DND-41 (cell line): ENCODE data around the gene DHCR7.

Experiments used
- EZH2 ChIP-seq: IDR thresholded peaks from 3 replicates; pipeline ENCODE4 v1.6.1; 2012; ENCODE audit warnings: borderline replicate concordance, low read depth, mild to moderate bottlenecking, moderate library complexity, low read length, inconsistent platforms; ENCODE audit not compliant: severe bottlenecking
- TF ChIP-seq, protein P1 (sequence below): IDR thresholded peaks from 2 replicates; pipeline ENCODE4 v1.5.1; 2012; ENCODE audit warnings: borderline replicate concordance, low read length, moderate library complexity, mild to moderate bottlenecking; ENCODE audit not compliant: poor library complexity, severe bottlenecking; ENCODE audit errors: extremely low read depth

GRCh38 chr11:71453918-71454304 is 5.7 kb upstream of the DHCR7 start:
- TF ChIP-seq, protein P1, sequence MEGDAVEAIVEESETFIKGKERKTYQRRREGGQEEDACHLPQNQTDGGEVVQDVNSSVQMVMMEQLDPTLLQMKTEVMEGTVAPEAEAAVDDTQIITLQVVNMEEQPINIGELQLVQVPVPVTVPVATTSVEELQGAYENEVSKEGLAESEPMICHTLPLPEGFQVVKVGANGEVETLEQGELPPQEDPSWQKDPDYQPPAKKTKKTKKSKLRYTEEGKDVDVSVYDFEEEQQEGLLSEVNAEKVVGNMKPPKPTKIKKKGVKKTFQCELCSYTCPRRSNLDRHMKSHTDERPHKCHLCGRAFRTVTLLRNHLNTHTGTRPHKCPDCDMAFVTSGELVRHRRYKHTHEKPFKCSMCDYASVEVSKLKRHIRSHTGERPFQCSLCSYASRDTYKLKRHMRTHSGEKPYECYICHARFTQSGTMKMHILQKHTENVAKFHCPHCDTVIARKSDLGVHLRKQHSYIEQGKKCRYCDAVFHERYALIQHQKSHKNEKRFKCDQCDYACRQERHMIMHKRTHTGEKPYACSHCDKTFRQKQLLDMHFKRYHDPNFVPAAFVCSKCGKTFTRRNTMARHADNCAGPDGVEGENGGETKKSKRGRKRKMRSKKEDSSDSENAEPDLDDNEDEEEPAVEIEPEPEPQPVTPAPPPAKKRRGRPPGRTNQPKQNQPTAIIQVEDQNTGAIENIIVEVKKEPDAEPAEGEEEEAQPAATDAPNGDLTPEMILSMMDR = no peak
- TF ChIP-seq EZH2 = no peak
